T47D (cell line): ENCODE data around the gene POLR1G.
A peak's percentile ranks its signal among the peaks of the same experiment; 100 is the strongest.

Experiments used
- DNase-seq, 2 experiments: peaks; one replicate each; pipeline versions ENCODE4 v3.0.0 to v3.0.0-alpha.2; 2011 to 2012; ENCODE audit warnings: low read depth in 1 of 2, low spot score in 1 of 2
- JUND ChIP-seq: IDR thresholded peaks from 2 replicates; pipeline ENCODE4 v1.6.1; 2012; ENCODE audit warnings: low read depth
- in situ Hi-C: cut with HindIII; loops from 2 replicates; pipeline ENCODE4 v1.10.0; 2016; ENCODE audit warnings: low sequenced_read_pairs, low pct_unique_long_range_greater_than_20kb

POLR1G gene, protein sequence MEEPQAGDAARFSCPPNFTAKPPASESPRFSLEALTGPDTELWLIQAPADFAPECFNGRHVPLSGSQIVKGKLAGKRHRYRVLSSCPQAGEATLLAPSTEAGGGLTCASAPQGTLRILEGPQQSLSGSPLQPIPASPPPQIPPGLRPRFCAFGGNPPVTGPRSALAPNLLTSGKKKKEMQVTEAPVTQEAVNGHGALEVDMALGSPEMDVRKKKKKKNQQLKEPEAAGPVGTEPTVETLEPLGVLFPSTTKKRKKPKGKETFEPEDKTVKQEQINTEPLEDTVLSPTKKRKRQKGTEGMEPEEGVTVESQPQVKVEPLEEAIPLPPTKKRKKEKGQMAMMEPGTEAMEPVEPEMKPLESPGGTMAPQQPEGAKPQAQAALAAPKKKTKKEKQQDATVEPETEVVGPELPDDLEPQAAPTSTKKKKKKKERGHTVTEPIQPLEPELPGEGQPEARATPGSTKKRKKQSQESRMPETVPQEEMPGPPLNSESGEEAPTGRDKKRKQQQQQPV

DNA sequence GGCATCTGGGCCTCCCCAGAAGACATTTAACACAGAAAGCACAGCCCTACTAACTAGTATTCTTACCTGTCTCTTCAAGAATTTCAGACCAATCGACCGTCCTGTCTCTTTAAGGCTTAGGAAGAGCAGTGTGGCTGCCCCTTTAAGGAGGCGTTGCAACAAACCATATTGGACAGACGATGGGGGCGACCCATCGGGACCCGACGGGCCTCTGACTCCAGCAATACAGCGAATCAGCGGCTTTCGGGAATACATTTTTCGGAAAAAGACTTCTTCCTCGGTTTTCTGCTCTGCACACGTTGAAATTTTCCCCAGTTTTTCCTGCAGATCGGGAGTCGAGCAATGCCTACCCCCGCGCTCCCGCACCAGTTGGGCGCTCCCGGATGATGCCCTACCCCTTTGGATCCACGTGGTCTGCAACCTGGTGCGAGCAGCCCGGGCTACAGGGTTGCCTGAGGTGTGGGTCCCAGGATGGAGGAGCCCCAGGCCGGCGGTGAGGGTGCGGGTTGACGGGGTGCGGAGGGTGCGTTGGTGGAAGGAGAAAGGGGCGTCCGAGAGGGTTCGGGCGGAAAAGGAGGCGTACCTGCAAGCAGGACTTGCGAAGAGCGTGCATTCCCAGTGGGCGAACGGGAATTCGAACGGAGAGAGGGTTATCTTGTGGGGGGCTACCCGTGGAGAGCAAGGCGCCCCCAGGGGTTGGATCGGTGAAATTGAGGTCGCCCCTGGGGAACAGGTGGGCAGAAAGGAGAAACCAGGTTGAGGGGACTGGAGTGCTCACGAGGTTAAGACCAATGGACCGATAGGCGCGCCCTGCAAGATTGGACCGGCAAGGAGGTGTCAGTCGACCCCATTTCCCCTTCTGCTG lies at the start of gene POLR1G:
Gene POLR1G (plus strand): TSS at position 419 of the 865 bp plus-strand sequence. CDS start 53 bp downstream, at position 472.
- in situ Hi-C loops = no loop called here
- peak; percentile 82 to 90 for DNase-seq
- 0 out of 2 replicates have a peak, but pooled peaks have one; percentile 47 for TF ChIP-seq JUND

DNA sequence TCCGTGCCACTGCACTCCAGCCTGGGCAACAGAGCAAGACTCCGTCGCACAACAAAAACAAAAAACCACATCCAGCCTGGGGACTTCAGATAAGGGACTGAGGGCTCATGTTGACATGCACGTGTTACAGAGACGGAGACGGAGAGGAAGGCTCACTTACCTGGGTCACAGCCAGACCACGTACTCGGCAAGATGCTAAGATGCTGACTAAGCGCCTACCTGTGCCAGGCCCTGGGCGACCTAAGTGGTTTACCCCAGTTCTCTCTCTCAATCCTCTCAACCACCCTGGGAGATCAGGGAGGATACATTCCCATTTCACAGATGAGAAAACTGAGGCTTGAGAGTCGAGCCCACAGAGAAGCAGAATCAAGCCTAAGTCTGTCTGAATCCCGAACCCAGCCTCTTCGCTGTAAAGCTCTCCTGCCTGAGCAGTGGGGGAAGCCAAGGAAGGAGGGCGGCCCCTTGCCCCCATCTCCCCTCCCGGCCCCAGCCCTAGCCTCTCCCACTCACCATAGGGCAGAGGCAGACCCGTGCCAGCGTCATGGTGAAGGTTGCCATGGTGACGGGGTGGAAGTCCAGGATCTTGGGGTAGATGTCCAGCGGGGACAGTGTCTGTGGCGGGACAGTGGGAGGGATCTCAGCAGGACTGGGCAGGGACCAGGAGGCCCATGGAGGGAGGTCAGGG lies 49.5 kb upstream of the POLR1G start:
- no peak for DNase-seq
- in situ Hi-C loops = no loop called here
- no peak for TF ChIP-seq JUND

DNA sequence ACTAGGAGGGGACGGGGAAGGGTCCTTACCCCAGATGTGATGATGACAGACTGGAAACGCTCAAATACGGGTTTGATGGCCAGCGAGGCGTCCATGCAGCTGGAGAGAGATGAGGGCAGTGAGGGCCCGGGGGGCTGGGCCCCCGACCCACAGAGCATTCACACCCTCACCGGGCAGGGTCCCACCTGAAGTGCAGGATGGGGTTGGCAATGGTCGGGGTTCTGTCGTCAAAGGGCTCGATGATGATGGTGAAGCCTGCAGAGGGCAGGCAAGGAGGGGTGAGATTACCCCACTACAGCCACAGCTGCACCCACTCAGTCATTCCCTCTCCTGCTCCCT lies 49.0 kb upstream of the POLR1G start:
- in situ Hi-C loops = no loop called here
- no peak for DNase-seq
- no peak for TF ChIP-seq JUND

DNA sequence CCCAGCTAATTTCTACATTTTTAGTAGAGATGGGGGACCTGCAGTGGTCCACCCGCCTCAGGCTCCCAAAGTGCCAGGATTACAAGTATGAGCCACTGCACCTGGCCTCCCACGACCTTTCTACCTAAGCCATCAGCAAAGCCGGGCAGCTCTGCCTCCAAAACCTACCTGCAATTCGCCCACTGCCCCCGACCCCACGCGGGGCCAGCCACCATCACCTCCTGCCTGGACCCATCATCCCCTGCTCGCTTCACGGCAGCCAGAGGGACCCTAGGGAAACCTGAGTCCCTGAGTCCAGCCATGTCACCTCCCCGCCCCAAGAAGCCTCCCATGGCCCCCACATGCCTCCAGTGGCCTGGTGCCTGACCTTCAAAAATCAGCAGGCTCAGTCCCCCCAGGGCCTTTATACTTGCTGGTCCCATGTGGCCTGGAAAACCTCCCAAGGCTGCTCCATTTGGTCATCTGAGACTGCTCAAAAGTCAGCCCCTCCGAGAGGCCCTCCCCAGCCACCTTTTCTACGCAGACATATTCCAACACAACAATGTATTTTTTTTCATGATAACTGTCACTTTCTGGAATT lies 48.1 kb upstream of the POLR1G start:
- in situ Hi-C loops = no loop called here
- no peak for TF ChIP-seq JUND
- DNase-seq = no peak

DNA sequence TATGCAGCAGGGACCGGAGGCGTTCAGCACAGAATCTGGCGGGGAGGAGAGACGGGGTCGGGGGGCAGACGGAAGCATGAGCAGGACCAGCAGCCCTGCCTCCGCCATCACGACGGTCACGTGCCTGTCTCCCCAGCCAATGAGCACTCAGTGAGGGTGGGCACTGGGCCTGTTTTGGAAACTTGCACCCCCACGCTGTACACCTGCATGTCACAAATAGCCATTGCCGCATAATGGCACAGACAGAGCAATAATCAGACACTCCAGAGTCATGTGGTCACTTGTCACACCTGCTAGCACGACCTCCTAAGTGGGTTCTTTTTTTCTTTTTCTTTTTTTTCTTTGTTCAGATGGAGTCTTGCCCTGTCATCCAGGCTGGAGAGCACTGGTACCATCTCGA lies 44.8 kb upstream of the POLR1G start:
- in situ Hi-C loops = no loop called here
- DNase-seq = no peak
- no peak for TF ChIP-seq JUND

DNA sequence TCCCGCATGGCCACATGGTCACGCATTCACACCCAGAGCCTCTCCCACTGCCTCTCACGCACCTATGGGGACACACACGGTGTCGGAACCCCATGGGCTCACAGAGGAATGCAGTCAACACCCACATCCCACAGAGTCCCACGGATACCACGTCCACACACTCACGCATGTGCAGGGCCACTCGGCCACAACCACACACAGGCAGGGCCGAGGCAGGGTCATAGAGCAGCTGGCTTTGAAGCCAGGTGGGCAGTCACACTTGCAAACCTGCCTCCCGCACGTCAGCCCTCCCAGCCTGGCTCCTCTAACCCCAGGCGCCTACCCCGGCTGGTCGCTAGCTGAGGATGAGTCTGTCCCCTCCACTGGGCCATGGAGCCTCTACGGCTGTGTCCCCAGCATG lies 44.2 kb upstream of the POLR1G start:
- no peak for DNase-seq
- TF ChIP-seq JUND = no peak
- in situ Hi-C loops = no loop called here

DNA sequence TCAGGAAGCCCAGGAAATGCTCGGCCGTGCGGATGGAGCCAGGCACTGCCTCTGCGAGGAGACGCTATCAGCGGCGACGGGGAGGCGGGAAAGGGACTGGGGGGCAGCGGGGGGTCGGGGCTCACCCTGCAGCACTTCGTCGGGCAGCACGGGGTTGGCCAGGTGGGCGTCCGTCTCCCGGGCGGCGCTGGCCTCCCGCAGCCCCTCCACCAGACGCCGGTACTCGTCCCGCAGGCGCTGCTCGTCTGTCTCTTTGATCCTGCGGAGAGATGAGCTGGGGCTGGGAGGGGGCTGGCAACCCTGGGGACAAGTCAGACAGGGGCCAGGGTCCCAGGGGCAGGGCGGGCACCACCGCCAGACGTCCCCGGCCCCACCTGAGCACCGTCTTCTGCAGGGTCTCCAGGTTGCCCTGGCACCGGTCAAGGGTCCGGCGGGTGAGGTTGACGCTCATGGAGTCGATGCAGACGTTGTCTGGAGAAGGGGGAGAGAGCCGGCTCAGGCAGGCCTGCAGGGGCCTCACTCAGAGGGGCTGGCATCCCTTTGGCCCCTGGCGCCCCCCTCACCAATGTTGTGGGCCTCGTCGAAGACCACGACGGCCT lies 42.5 kb upstream of the POLR1G start:
- TF ChIP-seq JUND = no peak
- DNase-seq = no peak
- in situ Hi-C loops = no loop called here

DNA sequence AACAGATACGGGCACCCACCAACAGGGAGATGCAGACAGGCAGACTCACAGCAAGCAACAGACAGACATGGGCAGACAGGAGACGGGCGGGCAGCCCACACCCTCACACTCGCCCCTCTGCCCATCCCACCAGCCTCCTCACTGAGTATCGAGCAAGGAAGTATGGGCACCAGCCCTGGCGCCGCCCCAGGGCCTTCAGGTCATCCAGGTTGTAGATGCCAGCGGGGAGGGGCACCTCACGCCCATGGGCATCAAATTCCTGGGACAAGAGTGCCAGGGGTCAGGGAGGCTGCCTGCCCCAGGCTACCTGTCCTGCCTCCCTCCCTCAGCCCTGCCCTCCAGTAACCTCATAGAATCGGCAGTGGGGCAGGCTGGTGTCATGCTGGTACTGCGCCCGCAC lies 41.7 kb upstream of the POLR1G start:
- in situ Hi-C loops = no loop called here
- DNase-seq = no peak
- TF ChIP-seq JUND = no peak

DNA sequence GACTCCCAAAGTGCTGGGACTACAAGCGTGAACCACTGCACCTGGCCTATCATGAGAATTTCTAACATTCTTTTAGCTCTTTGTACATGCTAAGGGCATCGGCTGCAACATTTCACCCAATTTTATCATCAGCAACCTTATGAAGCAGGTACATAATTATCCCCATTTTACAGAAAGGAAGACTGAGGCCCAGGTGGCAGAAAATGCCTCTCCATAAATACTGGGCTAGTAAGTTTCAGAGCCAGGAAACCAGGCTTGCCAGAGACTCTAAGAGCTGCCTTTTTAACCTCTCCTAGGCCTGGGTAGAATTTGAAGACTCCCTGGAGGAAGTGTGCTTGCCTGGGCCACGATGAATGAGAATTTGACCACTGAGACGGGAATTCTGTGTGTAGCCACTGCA lies 38.3 kb upstream of the POLR1G start:
- TF ChIP-seq JUND = no peak
- in situ Hi-C loops = no loop called here
- no peak for DNase-seq

DNA sequence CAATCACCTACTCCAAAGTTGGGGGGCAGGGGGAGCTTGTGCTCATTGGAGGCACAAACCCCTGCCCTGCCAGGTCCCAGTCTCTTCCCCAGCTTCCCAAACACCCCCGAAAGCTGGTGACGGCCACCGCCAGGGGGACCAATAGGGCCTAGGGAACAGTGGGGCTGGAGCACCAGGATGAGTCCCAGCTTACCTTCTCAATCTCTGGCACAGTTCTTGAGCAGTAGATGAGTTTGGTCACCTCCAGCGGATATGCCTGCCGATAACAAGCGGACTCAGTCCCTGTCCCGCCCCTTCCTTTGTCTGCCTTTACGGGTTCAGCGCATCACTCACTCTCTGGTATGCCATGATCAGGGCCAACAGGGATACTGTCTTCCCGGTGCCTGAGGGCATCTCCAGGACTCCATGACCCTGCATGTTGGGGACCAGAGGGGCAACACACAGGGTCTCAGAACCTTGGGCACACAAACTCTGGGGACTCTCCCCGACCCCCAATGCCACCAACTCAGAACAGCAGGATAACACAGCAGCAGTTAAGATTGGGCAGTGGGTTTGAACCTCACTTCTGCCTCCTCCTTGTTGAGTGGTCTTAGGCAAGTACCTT lies 37.6 kb upstream of the POLR1G start:
- in situ Hi-C loops = no loop called here
- no peak for TF ChIP-seq JUND
- no peak for DNase-seq

DNA sequence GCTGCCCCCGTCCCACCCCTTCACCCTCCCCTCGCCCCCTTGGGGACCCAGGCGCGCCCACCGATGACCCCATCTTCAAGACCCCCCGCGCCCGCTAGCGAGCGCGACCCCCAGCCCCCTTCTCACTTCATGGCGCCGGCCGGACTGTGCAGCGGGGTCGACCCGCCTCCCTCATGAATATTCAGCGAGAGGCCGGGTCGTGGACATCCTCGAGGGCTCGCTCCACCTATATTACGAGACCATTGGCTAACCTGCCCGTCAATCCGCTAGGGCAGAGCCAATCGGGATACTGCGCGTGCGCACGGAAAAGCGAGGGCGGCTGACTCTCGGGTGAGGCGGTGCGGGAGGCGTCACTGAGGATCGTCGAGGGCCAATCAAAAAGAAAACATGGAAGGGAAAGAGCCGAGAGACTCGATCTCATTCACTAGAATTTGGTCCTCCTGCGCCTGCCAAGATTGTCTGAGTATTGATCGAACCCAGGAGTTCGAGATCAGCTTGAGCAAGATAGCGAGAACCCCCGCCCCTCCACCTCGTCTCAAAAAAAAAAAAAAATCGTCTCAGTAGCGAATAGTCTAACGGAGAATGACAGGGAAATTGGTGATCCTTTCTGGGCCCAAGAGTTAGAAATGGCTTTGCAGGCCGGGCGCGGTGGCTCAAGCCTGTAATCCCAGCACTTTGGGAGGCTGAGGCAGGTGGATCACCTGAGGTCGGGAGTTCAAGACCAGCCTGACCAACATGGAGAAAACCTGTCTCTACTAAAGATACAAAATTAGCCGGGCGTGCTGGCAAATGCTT lies 35.8 kb upstream of the POLR1G start, which contains the start of gene ERCC2:
Gene ERCC2 (minus strand): TSS at position 164 of the 795 bp plus-strand sequence. CDS start 33 bp downstream, at position 131.
- in situ Hi-C loops = no loop called here
- peak; percentile 99 for DNase-seq
- no peak for TF ChIP-seq JUND
